Measurements from ENCODE around the gene DOLPP1.

- no peak for TF ChIP-seq CTCF (IDR thresholded peaks at IDR 0.05)
- no peak for TF ChIP-seq POLR2A (IDR thresholded peaks at IDR 0.05)
Observed at GRCh38 chr9:129031514-129031913, 49.4 kb upstream of the DOLPP1 start.
